Peyer's patch (tissue), 4 donors: ENCODE results near the gene GNAT2. TPM values are rescaled to one million over a fixed set of nuclear protein-coding genes. Genes with fewer than 3 reads are reported as not detected.

Experiments
- DNase-seq, 3 donors: peaks; one replicate each; pipeline ENCODE4 v3.0.0-alpha.2; 2017 to 2019
- H3K27ac ChIP-seq, 4 donors: fragments of 200-600 bp; sonication (generic); one replicate each; pipeline ENCODE4 v1.5.1; 2016 to 2019
- H3K27me3 ChIP-seq, 2 donors: fragments of 200-600 bp; sonication (generic); one replicate each; pipeline ENCODE4 v1.5.1; 2019
- H3K36me3 ChIP-seq, 3 donors: fragments of 200-600 bp; sonication (generic); one replicate each; pipeline ENCODE4 v1.5.1; 2016 to 2019
- H3K4me1 ChIP-seq, 4 donors: fragments of 200-600 bp; sonication (generic); one replicate each; pipeline ENCODE4 v1.5.1; 2016 to 2019
- H3K4me3 ChIP-seq, 4 donors: fragments of 200-600 bp; sonication (generic); 1 replicate in 3 of 4; 2 replicates in 1 of 4; pipeline ENCODE4 v1.5.1; 2016 to 2019; ENCODE audit warnings: mild to moderate bottlenecking in 1 of 4
- H3K9me3 ChIP-seq, 4 donors: fragments of 200-600 bp; sonication (generic); one replicate each; pipeline ENCODE4 v1.5.1; 2016 to 2019; ENCODE audit warnings: mild to moderate bottlenecking in 1 of 4
- POLR2A ChIP-seq, 2 donors: fragments of 450-650 bp; IDR thresholded peaks; one replicate each; pipeline ENCODE4 v1.5.1; 2017; ENCODE audit warnings: antibody characterized with exemption in 2 of 2, mild to moderate bottlenecking in 2 of 2, moderate library complexity in 2 of 2
- total RNA-seq, 4 donors: library from RNA; depleted of rRNA; stranded (reverse); fragments of >200 nt; gene quantifications; one replicate each; pipeline ENCODE4 v1.1.0, GENCODE V29; 2016
- TF ChIP-seq, protein P1 (sequence below), 6 experiments: fragments of 450-650 bp in 4 of 6; fragments of 200-600 bp in 2 of 6; sonication (generic) in 1 of 6; IDR thresholded peaks; one replicate each; pipeline ENCODE4 v1.5.1; 2017 to 2019; ENCODE audit warnings: antibody characterized with exemption in 6 of 6, mild to moderate bottlenecking in 3 of 6, moderate library complexity in 1 of 6

Gene GNAT2
- total RNA-seq, 4 donors from 2014 or later, result not detected

DNA sequence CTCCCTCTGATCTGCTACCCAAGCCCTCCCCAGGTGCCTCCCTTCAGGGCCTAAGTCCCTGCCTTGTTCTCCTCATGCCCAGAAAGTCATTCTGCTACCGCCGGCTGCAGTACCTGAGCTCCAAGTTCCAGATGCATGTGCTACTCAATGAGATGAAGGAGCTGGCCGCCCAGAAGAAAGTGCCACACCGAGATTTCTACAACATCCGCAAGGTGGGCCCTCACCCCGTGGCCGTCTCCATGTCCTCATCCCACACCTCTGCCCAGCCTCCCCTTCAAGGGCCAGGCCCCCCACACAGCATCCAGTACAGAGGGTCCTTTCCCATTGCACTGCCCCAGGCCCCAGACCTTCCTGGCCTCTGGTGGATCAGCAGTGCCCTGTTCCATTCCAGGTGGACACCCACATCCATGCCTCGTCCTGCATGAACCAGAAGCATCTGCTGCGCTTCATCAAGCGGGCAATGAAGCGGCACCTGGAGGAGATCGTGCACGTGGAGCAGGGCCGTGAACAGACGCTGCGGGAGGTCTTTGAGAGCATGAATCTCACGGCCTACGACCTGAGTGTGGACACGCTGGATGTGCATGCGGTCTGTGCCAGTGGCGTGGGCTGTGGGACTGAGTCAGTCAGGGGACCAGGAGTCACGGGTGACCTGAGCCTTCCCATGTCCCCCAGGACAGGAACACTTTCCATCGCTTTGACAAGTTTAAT, 8.4 kb upstream of the GNAT2 start:
- Histone ChIP-seq H3K27ac (no peak overlapping the region), H3K27me3 (no peaks in the 10 kb centered on the region), H3K9me3 (no peaks in the 10 kb centered on the region), H3K4me3 (no peak overlapping the region), H3K36me3 (peaks cover 0 to 56% (median 0%) of the 10 kb centered on the region in 3 donors), H3K4me1 (peaks cover 3 to 33% (median 14%) of the 10 kb centered on the region in 4 donors)
- no peak for TF ChIP-seq POLR2A (IDR thresholded peaks at IDR 0.05)
- TF ChIP-seq, protein P1, sequence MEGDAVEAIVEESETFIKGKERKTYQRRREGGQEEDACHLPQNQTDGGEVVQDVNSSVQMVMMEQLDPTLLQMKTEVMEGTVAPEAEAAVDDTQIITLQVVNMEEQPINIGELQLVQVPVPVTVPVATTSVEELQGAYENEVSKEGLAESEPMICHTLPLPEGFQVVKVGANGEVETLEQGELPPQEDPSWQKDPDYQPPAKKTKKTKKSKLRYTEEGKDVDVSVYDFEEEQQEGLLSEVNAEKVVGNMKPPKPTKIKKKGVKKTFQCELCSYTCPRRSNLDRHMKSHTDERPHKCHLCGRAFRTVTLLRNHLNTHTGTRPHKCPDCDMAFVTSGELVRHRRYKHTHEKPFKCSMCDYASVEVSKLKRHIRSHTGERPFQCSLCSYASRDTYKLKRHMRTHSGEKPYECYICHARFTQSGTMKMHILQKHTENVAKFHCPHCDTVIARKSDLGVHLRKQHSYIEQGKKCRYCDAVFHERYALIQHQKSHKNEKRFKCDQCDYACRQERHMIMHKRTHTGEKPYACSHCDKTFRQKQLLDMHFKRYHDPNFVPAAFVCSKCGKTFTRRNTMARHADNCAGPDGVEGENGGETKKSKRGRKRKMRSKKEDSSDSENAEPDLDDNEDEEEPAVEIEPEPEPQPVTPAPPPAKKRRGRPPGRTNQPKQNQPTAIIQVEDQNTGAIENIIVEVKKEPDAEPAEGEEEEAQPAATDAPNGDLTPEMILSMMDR (IDR thresholded peaks at IDR 0.05), result no peak
- no peak for DNase-seq

DNA sequence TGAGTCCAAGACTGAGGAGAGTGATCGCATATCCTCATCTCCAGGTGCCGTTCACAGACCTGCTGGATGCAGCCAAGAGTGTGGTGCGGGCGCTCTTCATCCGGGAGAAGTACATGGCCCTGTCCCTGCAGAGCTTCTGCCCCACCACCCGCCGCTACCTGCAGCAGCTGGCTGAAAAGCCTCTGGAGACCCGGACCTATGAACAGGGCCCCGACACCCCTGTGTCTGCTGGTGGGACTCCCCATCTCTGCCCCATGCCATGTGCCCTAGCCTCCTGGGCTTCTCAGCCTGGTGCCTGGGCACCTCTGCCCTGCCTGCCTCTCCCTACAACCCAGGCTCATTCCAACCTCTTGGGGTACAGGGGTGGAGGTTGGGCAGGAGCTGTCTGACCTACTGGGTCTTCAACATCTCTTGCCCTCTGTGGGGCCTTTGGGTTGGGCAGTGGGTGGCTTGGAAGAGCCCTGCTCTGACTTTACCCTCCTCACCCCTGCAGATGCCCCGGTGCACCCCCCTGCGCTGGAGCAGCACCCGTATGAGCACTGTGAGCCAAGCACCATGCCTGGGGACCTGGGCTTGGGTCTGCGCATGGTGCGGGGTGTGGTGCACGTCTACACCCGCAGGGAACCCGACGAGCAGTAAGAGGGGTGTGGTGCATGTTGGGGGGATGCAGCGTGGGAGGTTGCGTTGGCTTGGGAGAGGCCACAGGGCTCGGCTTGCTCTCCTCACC, 7.4 kb upstream of the GNAT2 start:
- Histone ChIP-seq H3K27me3 (no peaks in the 10 kb centered on the region), H3K36me3 (peaks cover 0 to 55% (median 0%) of the 10 kb centered on the region in 3 donors), H3K4me1 (peaks cover 0 to 33% (median 15%) of the 10 kb centered on the region in 4 donors), H3K27ac (no peak overlapping the region), H3K4me3 (no peak overlapping the region), H3K9me3 (no peaks in the 10 kb centered on the region)
- no peak for DNase-seq
- no peak for TF ChIP-seq POLR2A (IDR thresholded peaks at IDR 0.05)
- TF ChIP-seq, protein P1 (IDR thresholded peaks at IDR 0.05), result no peak

DNA sequence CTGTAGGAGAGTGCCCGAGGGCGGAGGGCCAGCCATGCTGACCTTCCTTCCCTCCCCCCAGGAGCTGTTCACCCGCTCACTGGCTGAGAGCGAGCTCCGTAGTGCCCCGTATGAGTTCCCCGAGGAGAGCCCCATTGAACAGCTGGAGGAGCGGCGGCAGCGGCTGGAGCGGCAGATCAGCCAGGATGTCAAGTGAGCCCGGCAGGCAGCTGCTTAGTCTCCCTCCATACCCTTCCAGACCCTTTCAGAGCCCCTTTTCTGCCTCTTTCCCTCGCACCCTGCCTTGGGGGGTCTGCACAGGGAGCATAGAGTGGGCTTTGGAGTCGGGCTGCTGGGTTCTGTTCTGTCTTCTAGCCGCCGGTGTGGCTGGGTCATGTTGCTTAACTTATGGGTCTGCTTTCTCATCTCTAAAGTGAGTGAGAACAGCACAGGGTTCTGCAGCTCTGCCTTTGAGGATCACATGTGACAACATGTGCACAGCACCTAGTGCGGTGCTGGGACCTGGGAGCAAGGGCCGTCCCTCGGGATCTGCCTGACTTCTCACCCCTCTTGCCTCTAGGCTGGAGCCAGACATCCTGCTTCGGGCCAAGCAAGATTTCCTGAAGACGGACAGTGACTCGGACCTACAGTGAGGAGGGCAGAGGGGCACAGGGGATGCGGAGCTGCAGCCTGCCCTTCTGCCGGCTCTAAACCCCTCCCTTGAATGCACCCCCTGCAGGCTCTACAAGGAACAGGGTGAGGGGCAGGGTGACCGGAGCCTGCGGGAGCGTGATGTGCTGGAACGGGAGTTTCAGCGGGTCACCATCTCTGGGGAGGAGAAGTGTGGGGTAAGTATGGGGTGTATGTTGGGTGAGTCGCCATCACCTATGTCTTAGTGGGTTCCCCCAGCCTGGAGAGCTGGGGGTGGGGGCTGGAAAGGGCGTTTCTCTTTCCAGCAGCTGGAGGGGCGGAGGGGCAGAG, 6.5 kb upstream of the GNAT2 start:
- Histone ChIP-seq H3K36me3 (peaks cover 0 to 45% (median 0%) of the 10 kb centered on the region in 3 donors), H3K4me3 (no peak overlapping the region), H3K27me3 (no peaks in the 10 kb centered on the region), H3K9me3 (no peaks in the 10 kb centered on the region), H3K27ac (no peak overlapping the region), H3K4me1 (peaks cover 0 to 42% (median 15%) of the 10 kb centered on the region in 4 donors)
- TF ChIP-seq, protein P1 (IDR thresholded peaks at IDR 0.05), result no peak
- no peak for TF ChIP-seq POLR2A (IDR thresholded peaks at IDR 0.05)
- no peak for DNase-seq

DNA sequence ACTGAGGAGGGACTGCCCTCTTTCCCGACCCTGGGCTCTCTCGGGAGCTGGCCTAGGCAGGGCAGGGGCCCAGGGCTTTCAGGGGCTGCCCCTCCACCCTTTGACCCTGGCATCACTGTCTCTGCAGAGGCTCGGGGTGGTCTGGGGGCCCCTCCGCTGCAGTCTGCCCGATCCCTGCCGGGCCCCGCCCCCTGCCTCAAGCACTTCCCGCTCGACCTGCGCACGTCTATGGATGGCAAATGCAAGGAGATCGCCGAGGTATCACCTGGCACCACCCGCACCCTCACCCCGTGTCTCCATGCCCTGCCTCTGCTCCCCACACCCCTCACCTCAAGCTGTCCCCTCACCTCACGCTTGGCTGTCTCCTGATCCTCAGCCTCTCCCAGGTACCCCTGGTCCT, 5.8 kb upstream of the GNAT2 start:
- Histone ChIP-seq H3K4me3 (no peak overlapping the region), H3K4me1 (peaks cover 0 to 42% (median 15%) of the 10 kb centered on the region in 4 donors), H3K27ac (no peak overlapping the region), H3K27me3 (no peaks in the 10 kb centered on the region), H3K9me3 (no peaks in the 10 kb centered on the region), H3K36me3 (peaks cover 0 to 41% (median 0%) of the 10 kb centered on the region in 3 donors)
- TF ChIP-seq, protein P1 (IDR thresholded peaks at IDR 0.05), result no peak
- no peak for TF ChIP-seq POLR2A (IDR thresholded peaks at IDR 0.05)
- no peak for DNase-seq
